Endodermal cell (in vitro differentiated cells): ENCODE data around the gene LARP1. TPM values are rescaled to one million over a fixed set of nuclear protein-coding genes. Genes with fewer than 3 reads are reported as not detected.

Experiments used
- DNase-seq: peaks from one replicate; pipeline ENCODE4 v3.0.0-alpha.2; 2017
- H3K27ac ChIP-seq: 2 replicates; pipeline ENCODE4 v1.5.1; 2013; ENCODE audit warnings: mild to moderate bottlenecking, low read depth, low read length, moderate library complexity
- H3K27me3 ChIP-seq: 2 replicates; pipeline ENCODE4 v1.6.1; 2013; ENCODE audit warnings: mild to moderate bottlenecking, low read length, moderate library complexity; ENCODE audit not compliant: insufficient read depth, control insufficient read depth, poor library complexity, severe bottlenecking
- H3K36me3 ChIP-seq: 2 replicates; pipeline ENCODE4 v1.7.0; 2013; ENCODE audit warnings: mild to moderate bottlenecking, low read length, moderate library complexity; ENCODE audit not compliant: control insufficient read depth, insufficient read depth
- H3K4me1 ChIP-seq: one replicate; pipeline ENCODE4 v1.7.0; 2013; ENCODE audit warnings: low read length; ENCODE audit not compliant: control insufficient read depth, insufficient read depth
- H3K4me3 ChIP-seq: 2 replicates; pipeline ENCODE4 v1.5.1; 2013; ENCODE audit warnings: mild to moderate bottlenecking, low read length, moderate library complexity
- H3K9ac ChIP-seq: 2 replicates; pipeline ENCODE4 v1.6.1; 2013; ENCODE audit warnings: mild to moderate bottlenecking, low read length, moderate library complexity; ENCODE audit not compliant: poor library complexity, severe bottlenecking; ENCODE audit errors: extremely low read depth
- H3K9me3 ChIP-seq: 2 replicates; pipeline ENCODE4 v1.6.1; 2013; ENCODE audit warnings: mild to moderate bottlenecking, low read length, moderate library complexity; ENCODE audit not compliant: control insufficient read depth
- H3K27ac Mint-ChIP-seq: 2 replicates; pipeline ENCODE4 v1.8.0; 2020; ENCODE audit warnings: mixed read lengths
- H3K27me3 Mint-ChIP-seq: 2 replicates; pipeline ENCODE4 v1.8.0; 2021; ENCODE audit warnings: mild to moderate bottlenecking, mixed read lengths; ENCODE audit not compliant: insufficient read depth
- H3K36me3 Mint-ChIP-seq: 2 replicates; pipeline ENCODE4 v1.8.0; 2020; ENCODE audit warnings: low read depth, mixed read lengths
- H3K4me1 Mint-ChIP-seq: 2 replicates; pipeline ENCODE4 v1.8.0; 2020; ENCODE audit warnings: mixed read lengths
- H3K4me3 Mint-ChIP-seq: 2 replicates; pipeline ENCODE4 v1.8.0; 2020; ENCODE audit warnings: mild to moderate bottlenecking, moderate library complexity, mixed read lengths
- H3K9me3 Mint-ChIP-seq: 2 replicates; pipeline ENCODE4 v1.8.0; 2020; ENCODE audit warnings: mild to moderate bottlenecking, mixed read lengths
- WGBS, 2 experiments: methylation state at CpG; one replicate each; pipeline versions ENCODE4 v1.1.5 to v1.1.7; 2013; ENCODE audit warnings: missing lambda C conversion rate in 2 of 2, mixed read lengths in 1 of 2; ENCODE audit not compliant: insufficient coverage in 1 of 2, insufficient read length in 1 of 2; 5-methylcytosine and 5-hydroxymethylcytosine counted together
- total RNA-seq, 2 donors: library from RNA; stranded (reverse); fragmentation: NEBNext Ultra II Directional in 1 of 2; extraction: Animal tissue kit (Norgen Biotek cat#: 25700) in 1 of 2; gene quantifications; 2 replicates in 1 of 2; 3 replicates in 1 of 2; pipeline ENCODE4 v1.2.1, GENCODE V29; 2021
- TF ChIP-seq, protein P1 (sequence below): fragments of 200-600 bp; sonication (generic); conservative IDR thresholded peaks from 2 replicates; pipeline ENCODE4 v1.5.0; 2021; ENCODE audit warnings: antibody characterized with exemption, mild to moderate bottlenecking

Gene LARP1
- total RNA-seq, 2 donors from 2014 or later: 193 to 273 TPM

DNA sequence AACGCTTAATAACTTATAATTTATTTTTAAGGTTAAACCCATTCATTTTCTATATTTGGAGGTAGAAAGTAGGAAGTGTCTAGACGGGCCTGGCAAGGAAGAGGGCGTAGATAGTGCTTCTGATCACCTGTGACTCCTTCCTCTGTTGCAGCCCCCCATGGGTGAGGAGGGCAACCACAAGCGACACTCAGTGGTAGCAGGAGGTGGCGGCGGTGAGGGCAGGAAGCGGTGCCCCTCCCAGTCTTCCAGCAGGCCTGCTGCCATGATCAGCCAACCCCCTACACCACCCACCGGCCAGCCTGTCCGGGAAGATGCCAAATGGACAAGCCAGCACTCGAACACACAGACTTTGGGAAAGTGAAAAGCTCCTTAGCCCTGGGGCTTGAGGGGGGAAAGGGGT, 58.6 kb downstream of the LARP1 start:
- H3K27ac Mint-ChIP-seq: no peak overlapping the region
- no peaks in the 10 kb centered on the region for H3K9me3 Mint-ChIP-seq
- H3K4me3 ChIP-seq: no peak overlapping the region
- DNase-seq: no peak
- H3K36me3 ChIP-seq: peaks cover 83% of the 10 kb centered on the region
- WGBS, 2 experiments: 96 to 100% methylated on average over 3 to 10 of the region's 10 CpGs
- H3K4me1 Mint-ChIP-seq: peaks cover 28% of the 10 kb centered on the region
- H3K36me3 Mint-ChIP-seq: peaks cover 78% of the 10 kb centered on the region
- H3K27ac ChIP-seq: no peak overlapping the region
- no peaks in the 10 kb centered on the region for H3K9me3 ChIP-seq
- H3K9ac ChIP-seq: no peak overlapping the region
- TF ChIP-seq, protein P1, sequence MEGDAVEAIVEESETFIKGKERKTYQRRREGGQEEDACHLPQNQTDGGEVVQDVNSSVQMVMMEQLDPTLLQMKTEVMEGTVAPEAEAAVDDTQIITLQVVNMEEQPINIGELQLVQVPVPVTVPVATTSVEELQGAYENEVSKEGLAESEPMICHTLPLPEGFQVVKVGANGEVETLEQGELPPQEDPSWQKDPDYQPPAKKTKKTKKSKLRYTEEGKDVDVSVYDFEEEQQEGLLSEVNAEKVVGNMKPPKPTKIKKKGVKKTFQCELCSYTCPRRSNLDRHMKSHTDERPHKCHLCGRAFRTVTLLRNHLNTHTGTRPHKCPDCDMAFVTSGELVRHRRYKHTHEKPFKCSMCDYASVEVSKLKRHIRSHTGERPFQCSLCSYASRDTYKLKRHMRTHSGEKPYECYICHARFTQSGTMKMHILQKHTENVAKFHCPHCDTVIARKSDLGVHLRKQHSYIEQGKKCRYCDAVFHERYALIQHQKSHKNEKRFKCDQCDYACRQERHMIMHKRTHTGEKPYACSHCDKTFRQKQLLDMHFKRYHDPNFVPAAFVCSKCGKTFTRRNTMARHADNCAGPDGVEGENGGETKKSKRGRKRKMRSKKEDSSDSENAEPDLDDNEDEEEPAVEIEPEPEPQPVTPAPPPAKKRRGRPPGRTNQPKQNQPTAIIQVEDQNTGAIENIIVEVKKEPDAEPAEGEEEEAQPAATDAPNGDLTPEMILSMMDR: no peak
- H3K4me1 ChIP-seq: peaks cover 13% of the 10 kb centered on the region
- H3K27me3 ChIP-seq: no peaks in the 10 kb centered on the region
- H3K27me3 Mint-ChIP-seq: no peaks in the 10 kb centered on the region
- no peak overlapping the region for H3K4me3 Mint-ChIP-seq

DNA sequence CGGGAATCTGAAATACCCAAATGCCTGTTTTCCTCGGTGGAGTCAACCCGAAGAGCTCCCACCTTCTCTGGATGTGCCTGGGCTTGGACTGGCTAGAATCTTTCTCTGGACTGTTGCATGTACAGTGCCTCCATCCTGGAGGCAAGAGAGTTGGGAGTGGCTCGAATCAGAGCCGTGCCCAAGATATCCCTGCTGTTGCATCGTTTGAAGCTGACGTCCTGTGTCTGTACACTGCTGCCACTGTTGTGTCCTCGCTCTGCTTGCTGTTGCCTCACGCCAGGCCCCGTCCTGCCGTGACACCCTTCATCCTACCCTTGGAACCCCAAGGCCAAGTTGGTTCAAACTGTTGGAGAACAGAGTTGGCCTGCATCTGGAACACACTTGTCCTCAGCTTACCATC, 59.8 kb downstream of the LARP1 start:
- H3K27me3 ChIP-seq: no peaks in the 10 kb centered on the region
- 89 to 95% methylated on average over 7 to 11 of the region's 11 CpGs for WGBS, 2 experiments
- H3K9ac ChIP-seq: no peak overlapping the region
- DNase-seq: no peak
- no peaks in the 10 kb centered on the region for H3K9me3 ChIP-seq
- H3K4me1 ChIP-seq: peaks cover 19% of the 10 kb centered on the region
- Mint-ChIP-seq H3K36me3 (peaks cover 74% of the 10 kb centered on the region), H3K9me3 (no peaks in the 10 kb centered on the region), H3K27me3 (no peaks in the 10 kb centered on the region), H3K4me3 (no peak overlapping the region), H3K27ac (no peak overlapping the region), H3K4me1 (peaks cover 37% of the 10 kb centered on the region)
- H3K27ac ChIP-seq: no peak overlapping the region
- peaks cover 76% of the 10 kb centered on the region for H3K36me3 ChIP-seq
- TF ChIP-seq, protein P1: no peak
- H3K4me3 ChIP-seq: no peak overlapping the region

DNA sequence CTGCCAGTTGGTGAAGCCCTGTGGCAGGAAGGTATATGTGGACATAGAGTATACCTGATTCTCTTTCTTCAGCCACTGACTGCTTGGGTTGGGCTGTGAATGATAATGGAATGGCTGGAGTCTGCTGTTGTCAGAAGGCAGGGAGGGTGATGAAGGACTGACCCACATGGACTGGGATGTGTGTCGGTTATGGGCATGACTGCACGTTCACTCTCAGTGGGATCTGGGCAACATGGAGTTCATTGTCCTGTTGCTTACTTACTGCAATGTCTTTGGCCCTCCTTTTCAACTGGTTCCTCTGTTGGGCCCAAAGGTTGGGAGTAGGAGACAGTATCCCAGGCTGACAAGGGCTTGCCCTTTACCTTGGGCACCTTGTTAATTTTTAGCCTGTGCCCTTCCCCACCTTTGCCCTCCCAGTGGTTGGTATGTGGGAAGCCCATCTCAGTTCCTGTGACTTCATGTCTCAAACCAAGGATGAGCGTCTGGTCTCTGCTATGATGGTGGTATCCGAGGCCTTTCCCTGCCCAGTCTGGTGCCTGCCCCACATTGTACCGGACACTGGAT, 60.6 kb downstream of the LARP1 start:
- WGBS, 2 experiments: 94 to 100% methylated on average over 3 to 5 of the region's 5 CpGs
- Mint-ChIP-seq H3K27ac (peak overlapping the region; percentile 53), H3K36me3 (peaks cover 71% of the 10 kb centered on the region), H3K27me3 (no peaks in the 10 kb centered on the region), H3K4me1 (peaks cover 37% of the 10 kb centered on the region), H3K4me3 (no peak overlapping the region), H3K9me3 (no peaks in the 10 kb centered on the region)
- Histone ChIP-seq H3K9me3 (no peaks in the 10 kb centered on the region), H3K9ac (no peak overlapping the region), H3K36me3 (peaks cover 78% of the 10 kb centered on the region), H3K4me3 (no peak overlapping the region), H3K4me1 (peaks cover 19% of the 10 kb centered on the region), H3K27me3 (no peaks in the 10 kb centered on the region), H3K27ac (no peak overlapping the region)
- TF ChIP-seq, protein P1: no peak
- no peak for DNase-seq
